GM10266 (cell line): ENCODE measurements around the gene TWIST2.

ENCODE experiments used
- DNase-seq: peaks from one replicate; pipeline ENCODE4 v3.0.0; 2012; ENCODE audit errors: extremely low spot score
- TF ChIP-seq, protein P1 (sequence below): IDR thresholded peaks from 2 replicates; pipeline ENCODE4 v1.5.1; 2012; ENCODE audit warnings: mild to moderate bottlenecking, low read depth; ENCODE audit not compliant: control insufficient read depth, insufficient read depth; ENCODE audit errors: missing control alignments

Gene TWIST2

DNA sequence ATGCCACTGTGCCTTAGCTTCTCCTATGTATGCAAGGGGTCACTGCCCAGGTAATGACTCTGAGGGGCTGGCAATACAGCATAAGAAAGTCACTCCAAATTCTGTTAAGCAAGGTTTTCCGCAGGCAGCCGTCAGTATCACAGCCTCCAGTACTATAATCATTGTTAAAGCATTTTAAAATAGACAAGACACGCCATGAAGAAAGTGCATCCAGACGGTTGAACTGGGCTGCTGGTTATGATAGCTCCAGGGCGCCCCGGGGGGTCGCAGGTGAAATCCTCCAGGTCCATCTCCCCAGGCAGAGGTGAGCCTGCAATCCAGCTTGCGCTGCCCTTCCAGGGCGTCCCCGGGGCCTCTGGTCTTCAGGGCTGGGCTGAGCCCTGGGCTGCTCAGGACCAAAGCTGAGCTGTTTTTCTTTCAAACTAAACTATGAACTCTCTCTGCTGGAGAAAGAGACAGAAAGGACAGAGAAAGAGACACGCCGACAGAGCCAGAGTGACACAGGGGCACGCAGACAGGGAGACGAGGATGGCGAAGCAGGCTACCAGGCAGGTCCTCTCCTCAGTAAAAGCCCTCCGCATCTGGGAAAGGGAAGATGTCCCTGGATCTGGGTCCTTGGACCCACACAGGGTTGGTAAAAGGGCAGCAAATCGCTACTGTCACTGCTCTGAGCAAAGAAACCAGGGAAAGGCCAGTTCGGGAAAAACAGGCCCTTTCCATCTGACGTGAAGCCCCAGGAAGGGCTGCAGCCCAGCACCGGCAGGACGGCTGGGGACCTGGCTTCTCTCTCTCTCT lies 2.1 kb upstream of the TWIST2 start:
- no peak for DNase-seq
- TF ChIP-seq, protein P1, sequence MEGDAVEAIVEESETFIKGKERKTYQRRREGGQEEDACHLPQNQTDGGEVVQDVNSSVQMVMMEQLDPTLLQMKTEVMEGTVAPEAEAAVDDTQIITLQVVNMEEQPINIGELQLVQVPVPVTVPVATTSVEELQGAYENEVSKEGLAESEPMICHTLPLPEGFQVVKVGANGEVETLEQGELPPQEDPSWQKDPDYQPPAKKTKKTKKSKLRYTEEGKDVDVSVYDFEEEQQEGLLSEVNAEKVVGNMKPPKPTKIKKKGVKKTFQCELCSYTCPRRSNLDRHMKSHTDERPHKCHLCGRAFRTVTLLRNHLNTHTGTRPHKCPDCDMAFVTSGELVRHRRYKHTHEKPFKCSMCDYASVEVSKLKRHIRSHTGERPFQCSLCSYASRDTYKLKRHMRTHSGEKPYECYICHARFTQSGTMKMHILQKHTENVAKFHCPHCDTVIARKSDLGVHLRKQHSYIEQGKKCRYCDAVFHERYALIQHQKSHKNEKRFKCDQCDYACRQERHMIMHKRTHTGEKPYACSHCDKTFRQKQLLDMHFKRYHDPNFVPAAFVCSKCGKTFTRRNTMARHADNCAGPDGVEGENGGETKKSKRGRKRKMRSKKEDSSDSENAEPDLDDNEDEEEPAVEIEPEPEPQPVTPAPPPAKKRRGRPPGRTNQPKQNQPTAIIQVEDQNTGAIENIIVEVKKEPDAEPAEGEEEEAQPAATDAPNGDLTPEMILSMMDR: no peak

DNA sequence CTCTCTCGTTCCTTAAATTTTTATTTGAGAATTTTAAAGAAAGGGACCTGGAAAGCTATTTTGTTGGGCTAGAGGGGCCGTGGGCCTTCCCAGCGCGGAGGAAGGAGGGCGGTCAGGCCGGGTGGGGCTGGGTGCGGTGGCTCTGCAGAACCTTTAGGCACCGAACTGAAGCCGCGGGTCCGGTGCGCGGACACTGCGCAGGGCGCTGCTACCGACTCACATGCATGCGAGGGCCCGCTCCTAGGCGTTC lies 1.6 kb upstream of the TWIST2 start:
- TF ChIP-seq, protein P1: no peak
- no peak for DNase-seq

DNA sequence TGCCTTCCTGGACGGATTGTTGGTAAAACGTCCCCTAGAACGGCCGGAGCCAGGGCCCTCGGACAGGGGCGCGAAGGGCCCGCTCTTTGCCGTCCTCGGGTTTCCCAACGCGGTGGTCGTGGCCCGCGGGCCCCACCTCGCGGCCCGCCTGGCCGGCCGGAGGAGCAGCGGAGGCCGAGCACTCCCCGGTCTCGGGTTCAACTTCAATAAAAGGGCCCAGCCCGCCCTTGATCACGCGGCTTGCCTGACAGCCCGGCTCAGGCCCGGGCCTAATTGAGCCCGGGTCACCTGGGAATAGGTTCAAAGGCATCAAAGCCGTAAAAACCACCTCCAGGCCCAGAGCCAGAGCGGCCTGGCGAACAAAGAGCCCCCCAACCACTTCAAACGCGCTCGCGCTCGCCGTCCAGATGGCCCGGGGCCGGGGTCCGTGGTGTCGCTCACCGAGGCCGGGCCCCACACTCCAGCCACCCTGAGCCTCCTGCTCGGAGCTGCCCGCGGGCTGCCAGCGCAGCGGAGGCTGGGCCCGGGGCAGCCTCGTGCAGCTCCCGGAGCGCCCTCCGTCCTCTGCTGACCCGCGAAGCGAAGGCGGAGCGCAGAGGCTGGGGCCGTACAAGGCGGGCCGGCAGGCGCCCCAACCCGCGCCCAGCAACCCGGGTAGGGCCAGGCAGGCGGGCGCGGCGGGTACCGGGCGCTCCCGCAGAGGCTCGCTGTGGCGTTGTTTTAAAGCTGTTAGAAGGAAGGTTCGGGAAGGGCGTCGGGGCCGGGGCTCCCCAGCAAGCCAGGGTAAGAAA lies 1.1 kb upstream of the TWIST2 start:
- TF ChIP-seq, protein P1: no peak
- DNase-seq: no peak

DNA sequence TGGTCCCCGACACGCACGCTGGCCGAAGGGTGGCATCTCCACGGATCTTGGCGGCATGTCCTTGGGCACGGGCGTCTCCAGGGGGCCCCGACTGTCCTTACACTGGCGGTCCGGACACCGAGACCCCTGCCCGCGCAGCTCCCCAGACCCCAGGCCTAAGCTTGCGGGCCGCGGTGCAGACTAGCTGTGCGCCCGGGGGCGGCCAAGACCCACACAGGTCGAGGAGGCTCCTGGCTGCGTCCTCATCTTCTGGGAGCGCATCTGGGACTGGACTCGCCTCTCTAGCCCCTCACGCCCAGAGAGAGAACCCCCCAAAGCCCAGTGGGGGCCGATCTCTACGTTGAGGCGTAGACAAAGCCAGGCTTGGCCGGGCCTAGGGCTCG lies 475 bp upstream of the TWIST2 start:
- TF ChIP-seq, protein P1: no peak
- DNase-seq: no peak

DNA sequence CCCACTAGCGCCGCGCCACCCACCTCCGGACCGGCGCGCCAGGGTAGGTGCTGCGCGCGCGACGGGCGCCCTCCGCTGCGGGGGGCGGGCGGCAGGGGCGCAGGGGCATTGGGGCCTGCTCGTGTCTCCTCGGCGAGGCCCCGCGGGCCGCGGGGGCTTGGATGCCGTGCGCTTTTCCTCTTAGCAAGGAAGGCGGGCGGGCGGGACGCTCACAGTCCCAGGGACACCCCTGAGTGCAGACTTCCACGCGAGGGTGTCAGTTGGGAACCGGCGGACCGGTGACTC lies 748 bp downstream of the TWIST2 start:
- TF ChIP-seq, protein P1: no peak
- DNase-seq: no peak

DNA sequence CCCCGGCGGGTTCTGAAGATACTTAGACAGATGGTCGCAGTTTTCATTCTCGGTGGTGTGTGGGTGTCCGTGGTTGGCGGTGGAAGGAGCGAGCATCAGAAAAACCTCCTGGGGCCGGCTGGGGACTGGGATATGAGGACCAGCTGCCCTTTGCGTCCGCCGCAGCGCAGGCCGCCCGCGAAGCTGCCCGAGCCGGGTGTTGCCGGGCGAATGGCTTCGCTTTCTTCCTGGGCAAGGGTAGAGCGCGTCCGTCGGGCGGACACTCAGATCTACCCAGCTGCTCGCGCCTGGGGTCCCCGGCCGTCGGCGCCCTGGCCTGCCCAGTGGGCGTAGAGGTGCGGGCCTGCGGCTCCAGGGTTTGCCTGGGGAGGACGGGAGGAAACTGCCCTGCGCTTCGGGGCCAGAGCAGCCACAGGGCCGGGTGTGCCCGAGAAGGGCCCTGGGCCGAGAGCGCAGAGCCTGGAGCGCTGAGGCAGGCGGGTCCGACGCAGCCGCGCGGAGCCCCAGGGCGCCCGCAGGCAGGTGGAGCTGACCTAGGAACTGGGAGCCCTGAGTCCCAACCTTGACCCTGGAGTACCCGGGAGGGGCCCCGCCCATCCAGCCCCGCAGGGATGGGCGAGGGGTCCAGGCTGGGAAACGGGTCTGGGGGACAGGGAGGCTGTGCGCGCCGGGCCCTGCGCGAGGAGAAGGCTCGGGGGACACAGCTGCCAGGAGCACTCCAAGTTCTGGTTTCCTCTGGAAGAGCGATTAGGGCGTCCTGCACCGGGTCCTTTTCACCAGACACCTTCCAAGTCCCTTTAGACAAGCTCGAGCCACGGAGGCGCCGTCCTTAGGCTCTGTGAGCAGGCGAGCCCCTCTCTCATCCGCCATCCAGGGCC lies 1.3 kb downstream of the TWIST2 start:
- TF ChIP-seq, protein P1: no peak
- DNase-seq: no peak
